ENCODE measurements around the gene RHOBTB1.
"Not testable (repeated sequence)": the region's sequence is repeated elsewhere in the genome, so short reads cannot be mapped to it uniquely, and the experiment has no call there.

RHOBTB1 gene

GRCh38 chr10:60846173-60846572 lies 97.8 kb downstream of the RHOBTB1 start:
- DNase-seq (ENCODE audit: low read depth, low spot score): no peak
- no peak overlapping the region for H3K4me3 ChIP-seq (ENCODE audit: low read length)

- no peak for DNase-seq (ENCODE audit: low read depth, low spot score)
- H3K4me3 ChIP-seq (ENCODE audit: low read length): no peak overlapping the region
Observed at GRCh38 chr10:60845038-60845437, 98.9 kb downstream of the RHOBTB1 start.

- DNase-seq (ENCODE audit: low read depth, low spot score): no peak
- no peak overlapping the region for H3K4me3 ChIP-seq (ENCODE audit: low read length)
Observed at GRCh38 chr10:60842694-60843093, 101.3 kb downstream of the RHOBTB1 start.

GRCh38 chr10:60841227-60841626 lies 102.8 kb downstream of the RHOBTB1 start:
- DNase-seq (ENCODE audit: low read depth, low spot score); H3K4me3 ChIP-seq (ENCODE audit: low read length): not testable (repeated sequence)

GRCh38 chr10:60835049-60835448 lies 108.9 kb downstream of the RHOBTB1 start:
- DNase-seq (ENCODE audit: low read depth, low spot score): no peak
- no peak overlapping the region for H3K4me3 ChIP-seq (ENCODE audit: low read length)

- no peak for DNase-seq (ENCODE audit: low read depth, low spot score)
- no peak overlapping the region for H3K4me3 ChIP-seq (ENCODE audit: low read length)
Observed at GRCh38 chr10:60834401-60834800, 109.6 kb downstream of the RHOBTB1 start.

GRCh38 chr10:60832136-60832535 lies 111.8 kb downstream of the RHOBTB1 start:
- H3K4me3 ChIP-seq (ENCODE audit: low read length); DNase-seq (ENCODE audit: low read depth, low spot score): not testable (repeated sequence)

GRCh38 chr10:60828489-60828852 lies 115.5 kb downstream of the RHOBTB1 start:
- H3K4me3 ChIP-seq (ENCODE audit: low read length): no peak overlapping the region
- DNase-seq (ENCODE audit: low read depth, low spot score): no peak

GRCh38 chr10:60827791-60828488 lies 116.0 kb downstream of the RHOBTB1 start:
- no peak overlapping the region for H3K4me3 ChIP-seq (ENCODE audit: low read length)
- no peak for DNase-seq (ENCODE audit: low read depth, low spot score)

GRCh38 chr10:60825520-60825919 lies 118.5 kb downstream of the RHOBTB1 start:
- DNase-seq (ENCODE audit: low read depth, low spot score): no peak
- no peak overlapping the region for H3K4me3 ChIP-seq (ENCODE audit: low read length)

GRCh38 chr10:60823324-60823723 lies 120.7 kb downstream of the RHOBTB1 start:
- DNase-seq (ENCODE audit: low read depth, low spot score): no peak
- no peak overlapping the region for H3K4me3 ChIP-seq (ENCODE audit: low read length)

GRCh38 chr10:60822809-60823208 lies 121.2 kb downstream of the RHOBTB1 start:
- no peak for DNase-seq (ENCODE audit: low read depth, low spot score)
- no peak overlapping the region for H3K4me3 ChIP-seq (ENCODE audit: low read length)

GRCh38 chr10:60821656-60822055 lies 122.3 kb downstream of the RHOBTB1 start:
- no peak overlapping the region for H3K4me3 ChIP-seq (ENCODE audit: low read length)
- no peak for DNase-seq (ENCODE audit: low read depth, low spot score)

GRCh38 chr10:60820093-60820754 lies 123.8 kb downstream of the RHOBTB1 start:
- H3K4me3 ChIP-seq (ENCODE audit: low read length): no peak overlapping the region
- DNase-seq (ENCODE audit: low read depth, low spot score): no peak
